ENCODE results near the gene ABCG2. TPM values are rescaled to one million over a fixed set of nuclear protein-coding genes. Genes with fewer than 3 reads are reported as not detected.
A peak's percentile ranks its signal among the peaks of the same experiment; 100 is the strongest.

ABCG2 gene
- total and polyA plus RNA-seq, 8 donors = 0.25 to 17.8 (median 0.96) TPM; not detected in 2

GRCh38 chr4:88107406-88108107 lies 50.9 kb downstream of the ABCG2 start:
- Histone ChIP-seq H3K4me3 (no peak overlapping the region), H3K27ac (no peak overlapping the region), H3K36me3 (no peaks in the 10 kb centered on the region), H3K27me3 (no peaks in the 10 kb centered on the region), H3K9me3 (no peaks in the 10 kb centered on the region), H3K4me1 (peaks cover 9 to 49% (median 23%) of the 10 kb centered on the region in 4 donors)
- intact Hi-C loops (cut with DNase I; ENCODE audit: low total_unique reads) = no loop called here
- peak in 1 of 2 donors; percentile 23 for DNase-seq
- 22 to 52% (median 27%) methylated on average over 2 of the region's 2 CpGs for WGBS, 5 donors
- no peak for TF ChIP-seq POLR2AphosphoS5 (IDR thresholded peaks at IDR 0.05)
- no peak for TF ChIP-seq POLR2A (IDR thresholded peaks at IDR 0.05)
- TF ChIP-seq EP300 (IDR thresholded peaks at IDR 0.05) = no peak
- no peak for TF ChIP-seq CTCF (IDR thresholded peaks at IDR 0.05)

- WGBS, 5 donors = 83 to 88% (median 86%) methylated on average over 3 of the region's 3 CpGs
- Histone ChIP-seq H3K9me3 (no peaks in the 10 kb centered on the region), H3K4me1 (peaks cover 9 to 42% (median 23%) of the 10 kb centered on the region in 4 donors), H3K27ac (no peak overlapping the region), H3K36me3 (no peaks in the 10 kb centered on the region), H3K4me3 (no peak overlapping the region), H3K27me3 (no peaks in the 10 kb centered on the region)
- TF ChIP-seq CTCF (IDR thresholded peaks at IDR 0.05) (no peak), POLR2A (IDR thresholded peaks at IDR 0.05) (no peak), POLR2AphosphoS5 (IDR thresholded peaks at IDR 0.05) (no peak)
- intact Hi-C loops (cut with DNase I; ENCODE audit: low total_unique reads) = no loop called here
- DNase-seq = no peak
These were observed 52.2 kb downstream of the ABCG2 start for GRCh38 chr4:88106205-88106604.

GRCh38 chr4:88104902-88105610 lies 53.4 kb downstream of the ABCG2 start:
- intact Hi-C loops (cut with DNase I; ENCODE audit: low total_unique reads) = no loop called here
- peaks cover 6 to 30% (median 19%) of the 10 kb centered on the region in 4 donors for H3K4me1 ChIP-seq
- TF ChIP-seq POLR2AphosphoS5 (IDR thresholded peaks at IDR 0.05) = no peak
- no peak for TF ChIP-seq CTCF (IDR thresholded peaks at IDR 0.05)
- TF ChIP-seq POLR2A (IDR thresholded peaks at IDR 0.05) = no peak
- TF ChIP-seq EP300 (IDR thresholded peaks at IDR 0.05) = no peak
- H3K4me3 ChIP-seq = no peak overlapping the region
- H3K27me3 ChIP-seq = no peaks in the 10 kb centered on the region
- 67 to 76% (median 74%) methylated on average over 4 of the region's 4 CpGs for WGBS, 5 donors
- no peak overlapping the region for H3K27ac ChIP-seq
- no peaks in the 10 kb centered on the region for H3K36me3 ChIP-seq
- no peaks in the 10 kb centered on the region for H3K9me3 ChIP-seq
- DNase-seq = peak in 1 of 2 donors; percentile 13

GRCh38 chr4:88102026-88102425 lies 56.4 kb downstream of the ABCG2 start:
- peaks cover 0 to 3% (median under 1%) of the 10 kb centered on the region in 4 donors for H3K4me1 ChIP-seq
- H3K36me3 ChIP-seq = no peaks in the 10 kb centered on the region
- H3K4me3 ChIP-seq = no peak overlapping the region
- H3K27me3 ChIP-seq = no peaks in the 10 kb centered on the region
- no peaks in the 10 kb centered on the region for H3K9me3 ChIP-seq
- TF ChIP-seq POLR2AphosphoS5 (IDR thresholded peaks at IDR 0.05) (no peak), CTCF (IDR thresholded peaks at IDR 0.05) (no peak), EP300 (IDR thresholded peaks at IDR 0.05) (no peak), POLR2A (IDR thresholded peaks at IDR 0.05) (no peak)
- intact Hi-C loops (cut with DNase I; ENCODE audit: low total_unique reads) = no loop called here
- WGBS, 5 donors = 90 to 96% (median 91%) methylated on average over 7 of the region's 7 CpGs
- H3K27ac ChIP-seq = no peak overlapping the region
- DNase-seq = no peak
